ENCODE data around the gene UPK1A. TPM values are rescaled to one million over a fixed set of nuclear protein-coding genes. Genes with fewer than 3 reads are reported as not detected.
A peak's percentile ranks its signal among the peaks of the same experiment; 100 is the strongest.

UPK1A gene
- total and polyA plus RNA-seq, 9 of the 15 experiments (the other 6 are each of a cell fraction or from before 2014, with no cell fraction given) = 0.06 to 0.13 TPM; not detected in 7

DNA sequence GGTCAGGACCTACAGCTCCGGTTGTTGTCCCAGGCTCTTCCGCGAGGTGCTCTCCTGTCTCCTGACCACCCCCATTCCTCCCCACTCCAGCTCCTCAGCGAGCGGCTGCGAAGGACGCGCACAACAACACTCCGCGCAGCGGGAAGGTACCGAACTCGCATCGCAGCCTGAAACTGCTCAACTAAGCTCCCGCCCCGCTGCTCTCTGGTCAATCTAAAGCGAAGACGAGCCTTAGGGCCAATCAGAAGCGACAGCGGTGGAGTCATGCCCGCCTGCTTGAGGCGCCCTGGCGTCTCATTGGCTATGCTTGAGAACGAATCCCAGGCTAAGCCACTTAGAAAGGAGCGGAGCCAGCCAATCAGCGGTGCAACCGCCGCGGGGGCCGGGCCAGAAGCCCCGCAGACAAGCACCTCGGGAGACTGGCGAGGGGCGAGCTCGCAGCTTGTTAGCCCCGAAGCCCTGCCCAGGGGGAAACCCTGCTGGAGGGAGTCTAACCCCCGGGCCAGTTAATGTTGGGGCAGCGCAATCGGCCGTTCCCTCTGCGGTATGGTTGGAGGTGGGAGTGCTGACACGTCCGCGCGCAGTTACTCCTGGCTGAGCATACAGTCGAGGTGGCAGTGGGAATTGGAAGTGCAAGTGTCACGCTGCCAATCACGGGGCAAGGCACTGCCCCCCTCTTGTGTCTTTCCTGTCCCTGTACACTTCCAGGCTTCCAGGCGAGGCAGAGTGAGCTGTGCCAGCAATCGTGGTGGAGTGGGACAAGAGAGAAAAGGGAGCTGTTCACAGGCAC, 36.1 kb downstream of the UPK1A start (continued):
- peak; percentile 100 for TF ChIP-seq PKNOX1 (IDR thresholded peaks at IDR 0.05)
- TF ChIP-seq RBM14 (IDR thresholded peaks at IDR 0.05; ENCODE audit: borderline replicate concordance, insufficient read depth, low read depth, low read length) = no peak
- TF ChIP-seq, protein P1, sequence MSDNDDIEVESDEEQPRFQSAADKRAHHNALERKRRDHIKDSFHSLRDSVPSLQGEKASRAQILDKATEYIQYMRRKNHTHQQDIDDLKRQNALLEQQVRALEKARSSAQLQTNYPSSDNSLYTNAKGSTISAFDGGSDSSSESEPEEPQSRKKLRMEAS (CRISPR knock-in tag; IDR thresholded peaks at IDR 0.05) = 0 out of 2 replicates have a peak, but pooled peaks have one; percentile 25
- peak; percentile 86; the same call in 1 of the 2 replicates for TF ChIP-seq KDM2B (CRISPR knock-in tag; IDR thresholded peaks at IDR 0.05)
- TF ChIP-seq, protein P2, sequence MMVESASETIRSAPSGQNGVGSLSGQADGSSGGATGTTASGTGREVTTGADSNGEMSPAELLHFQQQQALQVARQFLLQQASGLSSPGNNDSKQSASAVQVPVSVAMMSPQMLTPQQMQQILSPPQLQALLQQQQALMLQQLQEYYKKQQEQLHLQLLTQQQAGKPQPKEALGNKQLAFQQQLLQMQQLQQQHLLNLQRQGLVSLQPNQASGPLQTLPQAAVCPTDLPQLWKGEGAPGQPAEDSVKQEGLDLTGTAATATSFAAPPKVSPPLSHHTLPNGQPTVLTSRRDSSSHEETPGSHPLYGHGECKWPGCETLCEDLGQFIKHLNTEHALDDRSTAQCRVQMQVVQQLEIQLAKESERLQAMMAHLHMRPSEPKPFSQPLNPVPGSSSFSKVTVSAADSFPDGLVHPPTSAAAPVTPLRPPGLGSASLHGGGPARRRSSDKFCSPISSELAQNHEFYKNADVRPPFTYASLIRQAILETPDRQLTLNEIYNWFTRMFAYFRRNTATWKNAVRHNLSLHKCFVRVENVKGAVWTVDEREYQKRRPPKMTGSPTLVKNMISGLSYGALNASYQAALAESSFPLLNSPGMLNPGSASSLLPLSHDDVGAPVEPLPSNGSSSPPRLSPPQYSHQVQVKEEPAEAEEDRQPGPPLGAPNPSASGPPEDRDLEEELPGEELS (CRISPR knock-in tag; IDR thresholded peaks at IDR 0.05; ENCODE audit: borderline replicate concordance) = no peak
- no peak for TF ChIP-seq NFATC3 (IDR thresholded peaks at IDR 0.05)
- TF ChIP-seq FOS (IDR thresholded peaks at IDR 0.05; ENCODE audit: extremely low read depth, insufficient read length) = peak; percentile 99
- TF ChIP-seq, protein P3, sequence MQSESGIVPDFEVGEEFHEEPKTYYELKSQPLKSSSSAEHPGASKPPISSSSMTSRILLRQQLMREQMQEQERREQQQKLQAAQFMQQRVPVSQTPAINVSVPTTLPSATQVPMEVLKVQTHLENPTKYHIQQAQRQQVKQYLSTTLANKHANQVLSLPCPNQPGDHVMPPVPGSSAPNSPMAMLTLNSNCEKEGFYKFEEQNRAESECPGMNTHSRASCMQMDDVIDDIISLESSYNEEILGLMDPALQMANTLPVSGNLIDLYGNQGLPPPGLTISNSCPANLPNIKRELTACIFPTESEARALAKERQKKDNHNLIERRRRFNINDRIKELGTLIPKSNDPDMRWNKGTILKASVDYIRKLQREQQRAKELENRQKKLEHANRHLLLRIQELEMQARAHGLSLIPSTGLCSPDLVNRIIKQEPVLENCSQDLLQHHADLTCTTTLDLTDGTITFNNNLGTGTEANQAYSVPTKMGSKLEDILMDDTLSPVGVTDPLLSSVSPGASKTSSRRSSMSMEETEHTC (IDR thresholded peaks at IDR 0.05) = no peak
- TF ChIP-seq CBFA2T2 (conservative IDR thresholded peaks at IDR 0.05) = no peak
- peak; percentile 68 for TF ChIP-seq RBFOX2 (IDR thresholded peaks at IDR 0.05; ENCODE audit: low read depth, low read length)
- no peak for TF ChIP-seq ARID2 (IDR thresholded peaks at IDR 0.05)
- peak; percentile 9 to 67 for TF ChIP-seq E2F6 (IDR thresholded peaks at IDR 0.05; ENCODE audit: borderline replicate concordance in 1 of 2, extremely low read depth in 1 of 2, insufficient read depth in 1 of 2, insufficient read length in 1 of 2, low read depth in 1 of 2, low read length in 1 of 2, poor library complexity in 1 of 2, severe bottlenecking in 1 of 2)
- TF ChIP-seq JUN (IDR thresholded peaks at IDR 0.05; ENCODE audit: borderline replicate concordance, low read depth, low read length) = peak; percentile 55; the same call in 1 of the 2 replicates
- no peak for TF ChIP-seq JUN (CRISPR knock-in tag; IDR thresholded peaks at IDR 0.05; ENCODE audit: borderline replicate concordance)
- TF ChIP-seq HDAC2 (IDR thresholded peaks at IDR 0.05) = peak; percentile 31; the same call in 1 of the 2 replicates
- peak; percentile 25; the same call in 1 of the 2 replicates for TF ChIP-seq VEZF1 (CRISPR knock-in tag; IDR thresholded peaks at IDR 0.05)
- peak; percentile 71 for TF ChIP-seq POLR2G (IDR thresholded peaks at IDR 0.05; ENCODE audit: low read depth, low read length)

Data from K562 (cell line).